Endothelial cell (in vitro differentiated cells): ENCODE data around the gene TNS2. TPM values are rescaled to one million over a fixed set of nuclear protein-coding genes. Genes with fewer than 3 reads are reported as not detected.

ENCODE experiments used
- DNase-seq: peaks from one replicate; pipeline ENCODE4 v3.0.0; 2021; ENCODE audit warnings: low spot score
- H3K27ac Mint-ChIP-seq: one replicate; pipeline ENCODE4 v1.8.0; 2021; ENCODE audit warnings: mixed read lengths, inconsistent platforms; ENCODE audit not compliant: unreplicated experiment
- H3K27me3 Mint-ChIP-seq: one replicate; pipeline ENCODE4 v1.8.0; 2021; ENCODE audit warnings: mild to moderate bottlenecking, moderate library complexity, mixed read lengths, inconsistent platforms; ENCODE audit not compliant: unreplicated experiment
- H3K36me3 Mint-ChIP-seq: one replicate; pipeline ENCODE4 v1.8.0; 2021; ENCODE audit warnings: mild to moderate bottlenecking, low read depth, mixed read lengths, inconsistent platforms; ENCODE audit not compliant: unreplicated experiment
- H3K4me1 Mint-ChIP-seq: one replicate; pipeline ENCODE4 v1.8.0; 2021; ENCODE audit warnings: mild to moderate bottlenecking, mixed read lengths, inconsistent platforms; ENCODE audit not compliant: unreplicated experiment
- H3K4me3 Mint-ChIP-seq: one replicate; pipeline ENCODE4 v1.8.0; 2021; ENCODE audit warnings: mild to moderate bottlenecking, mixed read lengths, inconsistent platforms; ENCODE audit not compliant: unreplicated experiment
- H3K9me3 Mint-ChIP-seq: one replicate; pipeline ENCODE4 v1.8.0; 2021; ENCODE audit warnings: mixed read lengths, inconsistent platforms; ENCODE audit not compliant: unreplicated experiment
- CTCF ChIP-seq: fragments of 200-600 bp; sonication (generic); IDR thresholded peaks from one replicate; pipeline ENCODE4 v1.5.0; 2021; ENCODE audit warnings: antibody characterized with exemption; ENCODE audit not compliant: unreplicated experiment
- total RNA-seq: library from RNA; stranded (reverse); fragmentation: NEBNext Ultra II Directional; extraction: Animal tissue kit (Norgen Biotek cat#: 25700); gene quantifications from one replicate; pipeline ENCODE4 v1.2.1, GENCODE V29; 2021; ENCODE audit not compliant: unreplicated experiment

The TNS2 gene
- total RNA-seq, 1 donor from 2014 or later = 112 TPM

- peaks cover 19% of the 10 kb centered on the region for H3K27me3 Mint-ChIP-seq
- no peaks in the 10 kb centered on the region for H3K9me3 Mint-ChIP-seq
- peaks cover 31% of the 10 kb centered on the region for H3K4me1 Mint-ChIP-seq
- peaks cover 28% of the 10 kb centered on the region for H3K36me3 Mint-ChIP-seq
- peak; percentile 88 for DNase-seq
- no peak overlapping the region for H3K27ac Mint-ChIP-seq
- H3K4me3 Mint-ChIP-seq = peak overlapping the region; percentile 90
- no peak for TF ChIP-seq CTCF
Observed at GRCh38 chr12:53054112-53054878, 4.4 kb downstream of the TNS2 start.

GRCh38 chr12:53055471-53056266, 5.8 kb downstream of the TNS2 start:
- Mint-ChIP-seq H3K36me3 (peaks cover 27% of the 10 kb centered on the region), H3K27ac (no peak overlapping the region), H3K9me3 (no peaks in the 10 kb centered on the region), H3K4me1 (peaks cover 23% of the 10 kb centered on the region), H3K4me3 (peak overlapping the region; percentile 51), H3K27me3 (peaks cover 19% of the 10 kb centered on the region)
- TF ChIP-seq CTCF = no peak
- no peak for DNase-seq

- H3K36me3 Mint-ChIP-seq = peaks cover 27% of the 10 kb centered on the region
- H3K4me3 Mint-ChIP-seq = peak overlapping the region; percentile 44
- peaks cover 17% of the 10 kb centered on the region for H3K4me1 Mint-ChIP-seq
- no peak overlapping the region for H3K27ac Mint-ChIP-seq
- DNase-seq = no peak
- peaks cover 18% of the 10 kb centered on the region for H3K27me3 Mint-ChIP-seq
- no peak for TF ChIP-seq CTCF
- H3K9me3 Mint-ChIP-seq = no peaks in the 10 kb centered on the region
Observed at GRCh38 chr12:53056296-53056695, 6.4 kb downstream of the TNS2 start.

- DNase-seq = no peak
- no peaks in the 10 kb centered on the region for H3K9me3 Mint-ChIP-seq
- H3K4me1 Mint-ChIP-seq = peaks cover 12% of the 10 kb centered on the region
- peaks cover 20% of the 10 kb centered on the region for H3K27me3 Mint-ChIP-seq
- peak overlapping the region; percentile 44 for H3K4me3 Mint-ChIP-seq
- H3K27ac Mint-ChIP-seq = no peak overlapping the region
- peaks cover 27% of the 10 kb centered on the region for H3K36me3 Mint-ChIP-seq
- TF ChIP-seq CTCF = no peak
Observed at GRCh38 chr12:53056901-53057300, 7.0 kb downstream of the TNS2 start.
